Testis (tissue), 3 donors: Measurements from ENCODE around the gene C11orf58. TPM values are rescaled to one million over a fixed set of nuclear protein-coding genes. Genes with fewer than 3 reads are reported as not detected.

Experiments used
- DNase-seq: peaks from one replicate; pipeline ENCODE4 v3.0.0-alpha.2; 2019
- H3K27ac ChIP-seq, 2 donors: fragments of 200-600 bp; sonication (generic); one replicate each; pipeline ENCODE4 v1.5.1; 2019
- H3K27me3 ChIP-seq: fragments of 200-600 bp; sonication (generic); one replicate; pipeline ENCODE4 v1.5.1; 2019
- H3K36me3 ChIP-seq: fragments of 200-600 bp; sonication (generic); one replicate; pipeline ENCODE4 v1.5.1; 2017; ENCODE audit warnings: low read depth; ENCODE audit errors: missing control alignments
- H3K4me1 ChIP-seq: fragments of 200-600 bp; sonication (generic); one replicate; pipeline ENCODE4 v1.5.1; 2019
- H3K4me3 ChIP-seq, 2 donors: fragments of 200-600 bp; sonication (generic); one replicate each; pipeline ENCODE4 v1.5.1; 2017 to 2019
- H3K9me3 ChIP-seq: fragments of 200-600 bp; sonication (generic); one replicate; pipeline ENCODE4 v1.5.1; 2017
- CTCF ChIP-seq, 3 experiments: fragments of 450-650 bp in 2 of 3; fragments of 200-600 bp in 1 of 3; sonication (generic) in 1 of 3; IDR thresholded peaks; one replicate each; pipeline ENCODE4 v1.5.1; 2016 to 2019; ENCODE audit warnings: antibody characterized with exemption in 3 of 3, mild to moderate bottlenecking in 2 of 3, moderate library complexity in 1 of 3
- POLR2A ChIP-seq: fragments of 450-650 bp; IDR thresholded peaks from one replicate; pipeline ENCODE4 v1.6.1; 2017; ENCODE audit warnings: antibody characterized with exemption, mild to moderate bottlenecking, moderate library complexity
- WGBS, 2 donors: methylation state at CpG; one replicate each; pipeline ENCODE4 v1.1.5; 2018; 5-methylcytosine and 5-hydroxymethylcytosine counted together
- intact Hi-C: fragments of 100-400 bp; cut with DNase I; formaldehyde crosslinking; loops from one replicate; pipeline ENCODE4 v1.15.1; 2023; ENCODE audit warnings: low total_unique reads
- polyA plus RNA-seq: library from polyadenylated mRNA; stranded (reverse); fragments of 350-450 nt; fragmentation: Illumina TruSeq; extraction: RNeasy Lipid Tissue Mini Kit (QIAGEN cat#74804); gene quantifications from one replicate; pipeline ENCODE4 v1.2.3, GENCODE V29; 2014; ENCODE audit warnings: low read depth, low replicate concordance; ENCODE audit not compliant: insufficient read depth
- total RNA-seq, 2 donors: library from RNA; depleted of rRNA; stranded (reverse); fragments of >200 nt; gene quantifications; one replicate each; pipeline ENCODE4 v1.2.3, GENCODE V29; 2016

C11orf58 gene
- total and polyA plus RNA-seq, 3 donors from 2014 or later = 139 to 178 (median 153) TPM

- intact Hi-C loops = no loop called here
- no peaks in the 10 kb centered on the region for H3K27me3 ChIP-seq
Measured at GRCh38 chr11:16722581-16723344, 15.7 kb upstream of the C11orf58 start.

GRCh38 chr11:16727806-16728205 lies 10.6 kb upstream of the C11orf58 start:
- Histone ChIP-seq H3K27me3 (no peaks in the 10 kb centered on the region), H3K9me3 (no peaks in the 10 kb centered on the region), H3K27ac (no peak overlapping the region), H3K4me1 (no peaks in the 10 kb centered on the region), H3K36me3 (no peaks in the 10 kb centered on the region), H3K4me3 (no peak overlapping the region)
- intact Hi-C loops = no loop called here
- no peak for TF ChIP-seq CTCF (IDR thresholded peaks at IDR 0.05)
- no peak for TF ChIP-seq POLR2A
- WGBS, 2 donors = 86 to 93% methylated on average over 1 to 3 of the region's 3 CpGs
- DNase-seq = no peak

More at GRCh38 chr11:16722581-16723344, 15.7 kb upstream of the C11orf58 start:
- WGBS, 2 donors = 61 to 74% methylated on average over 3 of the region's 3 CpGs
- DNase-seq = no peak
- H3K4me3 ChIP-seq = no peak overlapping the region
- H3K27ac ChIP-seq = no peak overlapping the region
- no peaks in the 10 kb centered on the region for H3K9me3 ChIP-seq
- H3K36me3 ChIP-seq = no peaks in the 10 kb centered on the region
- no peak for TF ChIP-seq POLR2A
- no peak for TF ChIP-seq CTCF (IDR thresholded peaks at IDR 0.05)
- no peaks in the 10 kb centered on the region for H3K4me1 ChIP-seq

- peaks cover 11% of the 10 kb centered on the region for H3K4me1 ChIP-seq
- no peaks in the 10 kb centered on the region for H3K27me3 ChIP-seq
- TF ChIP-seq POLR2A (no peak), CTCF (IDR thresholded peaks at IDR 0.05) (no peak)
- H3K36me3 ChIP-seq = no peaks in the 10 kb centered on the region
- peak; percentile 37 for DNase-seq
- peak overlapping the region; percentile 87 to 97 for H3K4me3 ChIP-seq
- intact Hi-C loops = no loop called here
- WGBS, 2 donors = 0 to 1% methylated on average over 6 of the region's 6 CpGs
- H3K9me3 ChIP-seq = no peaks in the 10 kb centered on the region
- H3K27ac ChIP-seq = peak overlapping the region; percentile 95 to 98
Measured at GRCh38 chr11:16737818-16738192, 642 bp upstream of the C11orf58 start.

GRCh38 chr11:16738947-16739815 lies 734 bp downstream of the C11orf58 start:
- intact Hi-C loops = no loop called here
- Histone ChIP-seq H3K9me3 (no peaks in the 10 kb centered on the region), H3K27me3 (no peaks in the 10 kb centered on the region), H3K4me3 (peak overlapping the region; percentile 87 to 97), H3K4me1 (peaks cover 11% of the 10 kb centered on the region), H3K27ac (peak overlapping the region; percentile 95 to 98), H3K36me3 (no peaks in the 10 kb centered on the region)
- 2% methylated on average over 32 of the region's 32 CpGs for WGBS, 2 donors
- DNase-seq = no peak
- TF ChIP-seq CTCF (IDR thresholded peaks at IDR 0.05) (no peak), POLR2A (no peak)
